IMR-90 (cell line): ENCODE data around the gene RAB3C.

ENCODE experiments used
- POLR2A ChIP-seq: IDR thresholded peaks from 2 replicates; pipeline ENCODE4 v1.6.1; 2012; ENCODE audit warnings: mild to moderate bottlenecking, low read depth, low read length
- RAD21 ChIP-seq: IDR thresholded peaks from 2 replicates; pipeline ENCODE4 v1.6.1; 2012; ENCODE audit warnings: low read length, improper control_type of control experiment
- TF ChIP-seq, protein P1 (sequence below): conservative IDR thresholded peaks from 2 replicates; pipeline ENCODE4 v1.5.1; 2012; ENCODE audit warnings: mild to moderate bottlenecking, low read depth, low read length, improper control_type of control experiment

DNA sequence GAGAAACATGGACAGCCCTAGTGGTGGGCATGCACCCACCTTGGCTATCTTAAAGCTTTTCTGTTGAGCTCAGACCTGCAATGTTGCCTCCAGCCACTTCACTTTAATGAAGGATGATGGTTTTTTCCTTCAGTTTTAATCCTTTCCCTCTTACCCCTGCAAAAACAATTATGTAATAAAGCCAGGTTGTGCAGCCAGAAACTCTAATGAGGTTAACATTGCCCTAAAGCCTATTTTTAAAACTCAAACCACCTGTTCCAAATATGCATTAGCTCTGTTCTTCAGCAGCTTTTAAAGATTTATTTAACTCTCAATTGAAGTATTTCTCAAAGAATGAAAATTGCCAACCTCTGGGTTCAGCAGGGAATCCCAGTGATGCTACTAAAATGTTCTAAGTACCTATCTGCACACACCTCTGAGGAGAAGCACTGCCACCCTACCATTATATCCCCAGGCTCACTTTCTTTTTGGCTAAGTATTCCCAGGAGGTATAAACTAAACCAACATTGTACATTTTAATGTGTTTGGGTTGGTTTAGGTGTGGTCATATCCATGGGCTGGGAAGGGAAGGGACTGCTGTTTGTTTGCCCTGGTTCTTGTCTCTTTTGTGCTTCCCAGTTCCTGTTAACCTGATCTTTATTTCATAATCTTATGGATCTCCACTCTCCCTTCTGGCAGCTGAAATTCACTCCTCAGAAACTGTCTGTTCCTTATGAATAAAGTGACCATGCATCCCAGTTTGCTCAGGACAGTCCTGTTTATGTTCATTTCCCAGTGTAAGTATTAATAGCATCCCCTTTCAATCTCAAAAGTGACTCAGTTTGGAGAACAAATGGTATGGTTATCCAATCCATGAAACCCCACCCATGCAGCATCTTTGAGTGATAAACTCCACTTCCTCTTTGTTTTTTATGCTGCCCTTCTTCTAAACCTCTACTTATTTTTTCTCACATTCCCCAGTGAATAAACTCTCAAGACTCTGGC lies 251.7 kb downstream of the RAB3C start:
- TF ChIP-seq RAD21 (no peak), POLR2A (no peak)
- TF ChIP-seq, protein P1, sequence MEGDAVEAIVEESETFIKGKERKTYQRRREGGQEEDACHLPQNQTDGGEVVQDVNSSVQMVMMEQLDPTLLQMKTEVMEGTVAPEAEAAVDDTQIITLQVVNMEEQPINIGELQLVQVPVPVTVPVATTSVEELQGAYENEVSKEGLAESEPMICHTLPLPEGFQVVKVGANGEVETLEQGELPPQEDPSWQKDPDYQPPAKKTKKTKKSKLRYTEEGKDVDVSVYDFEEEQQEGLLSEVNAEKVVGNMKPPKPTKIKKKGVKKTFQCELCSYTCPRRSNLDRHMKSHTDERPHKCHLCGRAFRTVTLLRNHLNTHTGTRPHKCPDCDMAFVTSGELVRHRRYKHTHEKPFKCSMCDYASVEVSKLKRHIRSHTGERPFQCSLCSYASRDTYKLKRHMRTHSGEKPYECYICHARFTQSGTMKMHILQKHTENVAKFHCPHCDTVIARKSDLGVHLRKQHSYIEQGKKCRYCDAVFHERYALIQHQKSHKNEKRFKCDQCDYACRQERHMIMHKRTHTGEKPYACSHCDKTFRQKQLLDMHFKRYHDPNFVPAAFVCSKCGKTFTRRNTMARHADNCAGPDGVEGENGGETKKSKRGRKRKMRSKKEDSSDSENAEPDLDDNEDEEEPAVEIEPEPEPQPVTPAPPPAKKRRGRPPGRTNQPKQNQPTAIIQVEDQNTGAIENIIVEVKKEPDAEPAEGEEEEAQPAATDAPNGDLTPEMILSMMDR = no peak
